ENCODE measurements around the gene TYROBP.

GRCh38 chr19:35944556-35944955 is 36.5 kb upstream of the TYROBP start:
- no peak for TF ChIP-seq CTCF (conservative IDR thresholded peaks at IDR 0.05; ENCODE audit: low read depth, low read length)
- no peak for TF ChIP-seq EZH2 (IDR thresholded peaks at IDR 0.05; ENCODE audit: borderline replicate concordance, low read depth, low read length, poor library complexity, severe bottlenecking)
